ENCODE measurements around the gene NR5A1.

Gene NR5A1

GRCh38 chr9:124506931-124507879, at the start of gene NR5A1:
Gene NR5A1, minus strand, starts transcription at chr9:124507399. Its CDS starts 4,004 bp downstream, at chr9:124503395.
- no peak within 1 kb of the TSS for H3K4me3 ChIP-seq (ENCODE audit: low read depth, low read length)

GRCh38 chr9:124555043-124555442, 47.8 kb upstream of the NR5A1 start:
- no peak overlapping the region for H3K4me3 ChIP-seq (ENCODE audit: low read depth, low read length)

GRCh38 chr9:124553738-124554137, 46.5 kb upstream of the NR5A1 start:
- H3K4me3 ChIP-seq (ENCODE audit: low read depth, low read length), result no peak overlapping the region

- H3K4me3 ChIP-seq (ENCODE audit: low read depth, low read length), result no peak overlapping the region
Measured at GRCh38 chr9:124552273-124552605, 45.0 kb upstream of the NR5A1 start.

GRCh38 chr9:124551472-124552272, 44.5 kb upstream of the NR5A1 start:
- H3K4me3 ChIP-seq (ENCODE audit: low read depth, low read length), result no peak overlapping the region

GRCh38 chr9:124550072-124550471, 42.9 kb upstream of the NR5A1 start:
- H3K4me3 ChIP-seq (ENCODE audit: low read depth, low read length), result no peak overlapping the region

- no peak overlapping the region for H3K4me3 ChIP-seq (ENCODE audit: low read depth, low read length)
Measured at GRCh38 chr9:124549016-124549415, 41.8 kb upstream of the NR5A1 start.

GRCh38 chr9:124544535-124544934, 37.3 kb upstream of the NR5A1 start:
- no peak overlapping the region for H3K4me3 ChIP-seq (ENCODE audit: low read depth, low read length)

GRCh38 chr9:124541824-124542223, 34.6 kb upstream of the NR5A1 start:
- no peak overlapping the region for H3K4me3 ChIP-seq (ENCODE audit: low read depth, low read length)

- no peak overlapping the region for H3K4me3 ChIP-seq (ENCODE audit: low read depth, low read length)
Measured at GRCh38 chr9:124537926-124538325, 30.7 kb upstream of the NR5A1 start.

GRCh38 chr9:124535846-124536245, 28.6 kb upstream of the NR5A1 start:
- no peak overlapping the region for H3K4me3 ChIP-seq (ENCODE audit: low read depth, low read length)

- H3K4me3 ChIP-seq (ENCODE audit: low read depth, low read length), result no peak overlapping the region
Measured at GRCh38 chr9:124532897-124533296, 25.7 kb upstream of the NR5A1 start.

GRCh38 chr9:124531115-124531514, 23.9 kb upstream of the NR5A1 start:
- no peak overlapping the region for H3K4me3 ChIP-seq (ENCODE audit: low read depth, low read length)

GRCh38 chr9:124530246-124530645, 23.0 kb upstream of the NR5A1 start:
- H3K4me3 ChIP-seq (ENCODE audit: low read depth, low read length), result no peak overlapping the region

- no peak overlapping the region for H3K4me3 ChIP-seq (ENCODE audit: low read depth, low read length)
Measured at GRCh38 chr9:124527781-124528180, 20.6 kb upstream of the NR5A1 start.

GRCh38 chr9:124526174-124526573, 19.0 kb upstream of the NR5A1 start:
- H3K4me3 ChIP-seq (ENCODE audit: low read depth, low read length), result no peak overlapping the region

- no peak overlapping the region for H3K4me3 ChIP-seq (ENCODE audit: low read depth, low read length)
Measured at GRCh38 chr9:124522121-124523098, 15.2 kb upstream of the NR5A1 start.

GRCh38 chr9:124521142-124521541, 13.9 kb upstream of the NR5A1 start:
- H3K4me3 ChIP-seq (ENCODE audit: low read depth, low read length), result no peak overlapping the region

- H3K4me3 ChIP-seq (ENCODE audit: low read depth, low read length), result no peak overlapping the region
Measured at GRCh38 chr9:124520206-124520596, 13.0 kb upstream of the NR5A1 start.

- H3K4me3 ChIP-seq (ENCODE audit: low read depth, low read length), result no peak overlapping the region
Measured at GRCh38 chr9:124518116-124518515, 10.9 kb upstream of the NR5A1 start.

GRCh38 chr9:124517600-124517999, 10.4 kb upstream of the NR5A1 start:
- no peak overlapping the region for H3K4me3 ChIP-seq (ENCODE audit: low read depth, low read length)

All from iPS-11a (cell line).